GM19455 (cell line): ENCODE measurements around the gene ITGA1.
"Not testable (repeated sequence)": the region's sequence is repeated elsewhere in the genome, so short reads cannot be mapped to it uniquely, and the experiment has no call there.

Experiments used
- ATAC-seq: cut with Tn5 transposase; IDR thresholded peaks from one replicate; pipeline ENCODE4 v1.9.1; 2021; ENCODE audit not compliant: unreplicated experiment

ITGA1 gene

GRCh38 chr5:52861368-52861767, 73.7 kb downstream of the ITGA1 start:
- no peak for ATAC-seq

GRCh38 chr5:52863715-52864290, 76.1 kb downstream of the ITGA1 start:
- ATAC-seq, result no peak

- no peak for ATAC-seq
Measured at GRCh38 chr5:52864371-52864770, 76.7 kb downstream of the ITGA1 start.

- no peak for ATAC-seq
Measured at GRCh38 chr5:52864884-52865283, 77.2 kb downstream of the ITGA1 start.

GRCh38 chr5:52865991-52866390, 78.3 kb downstream of the ITGA1 start:
- ATAC-seq, result not testable (repeated sequence)

- ATAC-seq, result no peak
Measured at GRCh38 chr5:52867809-52868208, 80.1 kb downstream of the ITGA1 start.

- no peak for ATAC-seq
Measured at GRCh38 chr5:52868417-52868816, 80.7 kb downstream of the ITGA1 start.

- no peak for ATAC-seq
Measured at GRCh38 chr5:52869391-52869790, 81.7 kb downstream of the ITGA1 start.

GRCh38 chr5:52870448-52870847, 82.7 kb downstream of the ITGA1 start:
- no peak for ATAC-seq

- ATAC-seq, result no peak
Measured at GRCh38 chr5:52875827-52876226, 88.1 kb downstream of the ITGA1 start.

- no peak for ATAC-seq
Measured at GRCh38 chr5:52876456-52876855, 88.7 kb downstream of the ITGA1 start.

GRCh38 chr5:52878656-52879055, 90.9 kb downstream of the ITGA1 start:
- no peak for ATAC-seq

- no peak for ATAC-seq
Measured at GRCh38 chr5:52880541-52880940, 92.8 kb downstream of the ITGA1 start.

- ATAC-seq, result no peak
Measured at GRCh38 chr5:52881468-52881867, 93.8 kb downstream of the ITGA1 start.

GRCh38 chr5:52883110-52883509, 95.4 kb downstream of the ITGA1 start:
- no peak for ATAC-seq

GRCh38 chr5:52884453-52884852, 96.7 kb downstream of the ITGA1 start:
- ATAC-seq, result no peak

GRCh38 chr5:52885614-52886013, 97.9 kb downstream of the ITGA1 start:
- no peak for ATAC-seq

- ATAC-seq, result no peak
Measured at GRCh38 chr5:52886206-52886605, 98.5 kb downstream of the ITGA1 start.

GRCh38 chr5:52887066-52887465, 99.3 kb downstream of the ITGA1 start:
- no peak for ATAC-seq

GRCh38 chr5:52888363-52888762, 100.6 kb downstream of the ITGA1 start:
- no peak for ATAC-seq

- ATAC-seq, result no peak
Measured at GRCh38 chr5:52892242-52892878, 104.6 kb downstream of the ITGA1 start.

- ATAC-seq, result no peak
Measured at GRCh38 chr5:52893105-52893504, 105.4 kb downstream of the ITGA1 start.

GRCh38 chr5:52893863-52894262, 106.1 kb downstream of the ITGA1 start:
- no peak for ATAC-seq
